Activated naive CD4-positive, alpha-beta T cell treated with Interleukin-2 at 50 U/mL for 16 hours (primary cell): ENCODE results near the gene ACER3.
"Not testable (repeated sequence)": the region's sequence is repeated elsewhere in the genome, so short reads cannot be mapped to it uniquely, and the experiment has no call there.

Experiments
- DNase-seq: peaks from one replicate; pipeline ENCODE4 v3.0.0-alpha.2; 2020

Gene ACER3

DNA sequence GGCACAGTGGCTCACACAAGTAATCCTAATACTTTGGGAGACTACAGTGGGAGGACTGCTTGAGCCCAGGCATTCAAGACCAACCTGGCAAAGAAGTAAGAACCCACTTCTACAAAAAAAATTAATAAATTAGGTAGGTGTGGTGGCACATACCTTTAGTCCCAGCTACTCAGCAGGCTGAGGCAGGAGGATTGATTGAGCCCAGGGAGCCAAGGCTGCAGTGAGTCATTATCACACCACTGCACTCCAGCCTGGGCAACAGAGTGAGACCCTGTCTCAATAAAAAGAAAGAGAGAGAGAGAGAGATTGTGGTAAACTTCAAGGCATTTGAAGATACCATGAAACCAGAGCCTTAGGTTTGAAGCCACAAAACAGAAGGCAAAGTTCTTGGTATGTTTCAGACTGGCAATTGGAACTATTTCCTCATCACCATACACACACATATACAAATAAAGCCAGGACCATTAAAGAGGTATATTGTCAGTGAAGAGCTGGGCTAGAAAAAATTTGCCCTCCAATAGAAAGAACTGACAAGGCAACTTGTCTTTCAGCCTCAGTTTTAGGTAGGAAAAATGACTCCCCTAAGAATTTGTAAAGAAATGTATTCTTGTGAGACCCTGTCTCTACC lies 148.9 kb downstream of the ACER3 start:
- DNase-seq: no peak

- DNase-seq: no peak
Observed at GRCh38 chr11:77014669-77015068, 154.0 kb downstream of the ACER3 start.

DNA sequence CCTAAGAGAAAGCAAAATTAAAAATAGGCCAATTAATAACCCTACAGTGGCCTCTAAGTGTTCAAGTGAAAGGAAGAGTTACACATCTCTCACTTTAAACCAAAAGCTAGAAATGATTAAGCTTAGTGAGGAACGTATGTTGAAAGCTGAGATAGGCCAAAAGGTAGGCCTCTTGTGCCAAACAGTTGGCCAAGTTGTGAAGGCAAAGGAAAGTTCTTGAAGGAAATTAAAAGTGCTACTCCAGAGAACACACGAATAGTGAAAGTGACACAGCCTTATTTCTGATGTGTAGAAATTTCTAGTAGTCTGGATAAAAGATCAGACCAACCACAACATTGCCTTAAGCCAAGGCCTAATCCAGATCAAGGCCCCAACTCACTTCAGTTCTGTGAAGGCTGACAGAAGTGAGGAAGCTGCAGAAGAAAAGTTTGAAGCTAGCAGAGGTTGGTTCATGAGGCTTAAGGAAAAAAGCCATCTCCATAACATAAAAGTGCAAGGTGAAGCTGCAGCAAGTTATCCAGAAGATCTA lies 157.7 kb downstream of the ACER3 start:
- not testable (repeated sequence) for DNase-seq

DNA sequence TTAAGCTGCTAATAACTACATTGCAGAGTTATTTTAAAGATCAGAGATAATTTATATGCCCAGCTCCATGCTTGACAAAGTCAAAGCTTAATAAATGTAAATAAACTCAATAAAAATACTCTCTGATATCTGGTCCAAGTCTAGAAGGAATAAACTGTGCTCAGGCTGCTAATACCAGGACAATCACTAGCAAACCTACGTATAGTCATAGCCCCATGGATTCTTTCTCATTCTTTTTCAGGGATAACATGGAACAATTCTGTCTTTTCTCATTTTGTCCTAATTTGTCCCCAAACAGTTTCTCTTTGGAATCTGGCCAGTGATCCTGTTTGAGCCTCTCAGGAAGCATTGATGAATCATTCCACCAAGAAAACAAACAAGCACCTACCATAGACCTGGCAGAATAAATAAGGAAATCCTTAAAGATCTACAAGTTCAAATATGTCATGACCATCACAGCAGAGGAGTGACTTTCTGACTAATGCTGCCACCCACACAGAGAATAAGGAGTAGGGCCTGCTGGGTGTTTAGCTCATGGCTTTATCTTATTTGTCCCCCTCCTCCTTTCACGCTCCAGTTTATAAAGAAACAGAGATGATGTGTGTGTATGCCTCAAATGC lies 159.4 kb downstream of the ACER3 start:
- DNase-seq: no peak

DNA sequence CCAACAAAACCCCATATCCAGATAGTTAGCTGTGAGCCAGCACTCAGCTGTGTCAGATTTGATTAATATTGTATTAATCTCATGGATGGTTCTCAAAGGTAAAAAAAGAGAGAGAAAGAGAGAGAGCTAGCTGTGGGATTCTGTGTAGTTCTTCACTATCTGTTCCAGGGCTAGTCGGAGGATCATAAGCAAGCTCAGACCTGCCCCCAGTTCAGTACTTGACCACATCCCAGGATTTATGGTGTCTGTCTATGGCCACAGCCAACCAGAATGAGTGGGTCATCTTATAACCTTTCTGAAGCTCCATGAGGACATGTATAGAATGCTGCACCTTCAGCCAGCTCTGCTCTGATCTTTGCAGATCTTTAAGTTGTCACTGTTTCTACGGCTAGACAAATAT lies 160.0 kb downstream of the ACER3 start:
- no peak for DNase-seq

DNA sequence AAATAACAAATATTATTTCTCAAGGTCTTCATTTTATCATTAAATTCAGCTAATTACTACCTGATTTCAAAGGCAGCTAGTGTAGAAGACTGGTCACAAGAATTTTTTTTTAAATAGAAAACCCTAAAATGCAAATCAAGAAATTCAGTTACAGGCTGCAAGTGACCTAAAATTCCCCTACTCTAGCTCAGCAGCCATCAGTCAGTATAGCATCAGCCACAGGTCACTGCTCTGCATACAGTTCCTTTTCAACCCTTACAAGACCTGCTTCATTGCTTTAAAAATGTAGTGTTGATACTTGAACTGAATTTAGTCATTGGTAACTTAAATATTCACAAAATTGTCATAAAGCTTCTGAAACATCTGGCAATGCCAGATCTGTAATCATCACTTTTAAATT lies 164.0 kb downstream of the ACER3 start:
- DNase-seq: no peak

GRCh38 chr11:77026221-77026620 lies 165.5 kb downstream of the ACER3 start:
- DNase-seq: no peak

- no peak for DNase-seq
Observed at GRCh38 chr11:77026743-77027142, 166.0 kb downstream of the ACER3 start.

GRCh38 chr11:77027275-77027674 lies 166.6 kb downstream of the ACER3 start:
- no peak for DNase-seq

DNA sequence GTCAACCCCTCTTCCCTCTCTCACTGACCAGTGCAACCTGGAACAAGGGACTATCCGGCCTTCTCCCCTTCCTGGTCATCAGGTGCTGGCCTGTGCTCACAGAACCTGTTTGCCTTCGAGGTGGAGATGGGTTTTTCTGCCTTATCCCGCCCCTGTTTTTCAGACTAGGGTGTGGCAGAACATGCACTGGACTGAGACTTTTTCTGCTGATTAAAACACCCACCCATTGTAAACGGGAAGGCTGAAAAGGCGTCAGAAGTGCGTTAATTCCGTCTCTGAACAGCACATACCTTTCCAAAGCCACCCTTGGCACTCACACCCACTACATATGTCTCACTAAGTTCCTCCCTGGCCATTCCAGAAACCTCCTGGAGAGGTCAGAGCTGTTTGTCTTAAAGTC lies 169.1 kb downstream of the ACER3 start:
- no peak for DNase-seq

DNA sequence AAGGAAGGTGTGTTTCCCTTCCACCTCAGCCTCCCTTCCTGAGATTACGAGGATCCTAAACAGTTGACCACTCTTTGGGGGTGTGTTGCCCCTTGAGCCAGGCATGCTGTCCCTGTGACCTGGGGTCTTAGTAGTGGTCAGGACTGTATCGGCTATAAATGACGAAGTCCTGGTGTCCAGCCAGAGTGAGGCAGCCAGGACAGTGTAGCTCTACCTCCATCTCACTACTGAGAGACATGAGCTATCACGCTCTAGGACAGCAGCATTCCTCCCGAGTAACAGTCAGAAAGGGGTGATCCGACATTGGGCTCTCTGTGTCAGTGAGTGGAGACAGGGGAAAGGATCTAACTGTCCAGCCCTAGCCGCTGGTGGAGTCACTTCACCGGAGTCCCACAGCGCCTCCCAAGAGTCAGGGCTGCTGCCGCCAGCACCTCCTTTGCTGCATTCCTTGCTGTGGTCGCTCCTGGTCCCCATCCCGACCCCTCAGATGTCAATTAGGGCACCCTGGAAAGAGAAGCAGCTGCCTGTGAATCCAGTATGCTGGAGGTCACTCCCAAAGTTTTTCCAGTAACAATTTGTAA lies 170.2 kb downstream of the ACER3 start:
- no peak for DNase-seq

DNA sequence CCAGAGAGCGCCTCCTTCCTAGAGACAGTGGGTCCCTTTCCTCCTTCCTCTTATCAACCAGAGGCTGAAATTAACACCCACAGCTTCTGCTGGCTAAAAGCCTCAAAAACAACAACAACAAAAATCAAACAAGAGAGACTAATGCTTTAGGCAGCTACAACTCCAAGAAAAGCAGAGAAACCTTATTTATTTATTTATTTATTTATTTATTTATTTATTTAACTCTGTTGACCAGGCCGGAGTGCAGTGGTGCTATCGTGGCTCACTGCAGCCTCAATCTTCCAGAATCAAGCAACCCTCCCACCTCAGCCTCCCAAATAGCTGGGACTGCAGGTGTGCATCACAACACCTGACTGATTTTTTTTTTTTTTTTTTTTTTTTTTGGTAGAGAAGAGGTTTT lies 170.9 kb downstream of the ACER3 start:
- DNase-seq: no peak

GRCh38 chr11:77035039-77035438 lies 174.3 kb downstream of the ACER3 start:
- no peak for DNase-seq

DNA sequence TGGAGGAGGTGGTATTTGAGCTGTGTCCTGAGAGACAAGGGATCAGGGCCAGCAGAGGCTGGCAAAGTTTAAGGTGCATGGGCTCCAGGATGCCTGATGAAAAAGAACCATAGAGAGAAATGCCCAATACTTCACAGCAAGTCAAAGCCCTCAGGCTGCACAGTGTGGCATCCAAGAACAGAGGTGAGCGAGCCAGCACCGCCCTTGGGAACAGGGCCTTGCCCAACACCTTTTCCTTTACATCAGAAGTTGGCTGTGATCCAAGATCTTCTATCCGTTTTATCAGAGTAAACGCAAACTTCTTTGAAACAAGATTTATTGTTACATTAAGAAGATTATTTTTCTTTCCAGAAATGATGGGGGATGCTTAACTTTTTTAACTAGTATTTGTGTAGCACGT lies 174.9 kb downstream of the ACER3 start:
- no peak for DNase-seq

DNA sequence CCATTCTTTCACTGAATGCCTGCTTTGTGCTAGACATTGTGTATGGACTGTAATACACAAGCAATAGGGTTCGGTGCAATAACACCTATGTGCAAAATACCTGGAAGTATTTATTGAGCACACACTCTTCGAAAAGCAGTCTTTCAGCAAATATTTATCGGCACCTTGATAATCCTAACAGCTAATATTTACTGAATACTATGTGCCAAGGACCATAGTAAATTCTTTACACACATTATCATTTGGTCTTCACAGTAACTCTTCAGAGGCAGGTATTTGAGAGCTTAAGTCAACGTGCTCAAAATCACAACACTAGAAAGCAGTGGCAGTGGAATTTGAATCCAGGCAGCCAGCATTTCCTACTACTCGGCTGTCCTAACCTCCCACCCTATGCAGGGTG lies 175.7 kb downstream of the ACER3 start:
- DNase-seq: no peak

- DNase-seq: no peak
Observed at GRCh38 chr11:77037057-77037456, 176.3 kb downstream of the ACER3 start.

- DNase-seq: no peak
Observed at GRCh38 chr11:77038029-77038824, 177.5 kb downstream of the ACER3 start.

DNA sequence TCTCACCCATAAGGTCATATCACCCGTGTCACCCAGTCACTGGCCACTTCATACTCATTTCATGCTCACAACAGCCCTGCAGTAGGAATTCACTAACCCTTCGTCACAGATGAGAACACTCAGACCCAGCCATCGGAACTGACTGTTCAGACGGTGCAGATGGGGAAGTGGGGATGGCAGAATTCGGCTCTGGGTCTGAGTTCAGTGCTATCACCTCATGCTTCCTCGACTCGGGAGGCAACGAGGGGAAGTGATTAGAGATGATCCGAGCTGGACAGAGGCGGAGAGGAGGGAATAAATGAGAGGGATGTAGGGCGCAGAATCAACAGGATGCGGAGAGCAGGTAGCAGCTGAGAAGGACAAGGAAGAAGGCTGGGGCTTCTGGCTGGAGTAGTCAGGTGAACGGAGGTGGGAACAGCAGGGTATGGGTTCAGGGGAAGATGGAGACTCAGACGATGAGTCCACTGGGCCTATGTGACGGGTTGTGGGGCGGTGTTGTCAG lies 178.2 kb downstream of the ACER3 start:
- DNase-seq: no peak

GRCh38 chr11:77039491-77040400 lies 179.0 kb downstream of the ACER3 start:
- peak; percentile 10 for DNase-seq

DNA sequence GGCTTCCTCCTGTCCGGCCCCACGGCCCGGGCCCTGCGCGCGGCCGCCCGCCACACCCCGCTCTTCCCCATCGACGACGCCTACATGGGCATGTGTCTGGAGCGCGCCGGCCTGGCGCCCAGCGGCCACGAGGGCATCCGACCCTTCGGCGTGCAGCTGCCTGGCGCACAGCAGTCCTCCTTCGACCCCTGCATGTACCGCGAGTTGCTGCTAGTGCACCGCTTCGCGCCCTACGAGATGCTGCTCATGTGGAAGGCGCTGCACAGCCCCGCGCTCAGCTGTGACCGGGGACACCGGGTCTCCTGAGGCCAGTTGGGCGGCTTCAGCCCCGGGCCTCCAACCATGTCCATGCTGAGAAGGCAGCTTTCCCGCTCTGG lies 179.7 kb downstream of the ACER3 start:
- no peak for DNase-seq

DNA sequence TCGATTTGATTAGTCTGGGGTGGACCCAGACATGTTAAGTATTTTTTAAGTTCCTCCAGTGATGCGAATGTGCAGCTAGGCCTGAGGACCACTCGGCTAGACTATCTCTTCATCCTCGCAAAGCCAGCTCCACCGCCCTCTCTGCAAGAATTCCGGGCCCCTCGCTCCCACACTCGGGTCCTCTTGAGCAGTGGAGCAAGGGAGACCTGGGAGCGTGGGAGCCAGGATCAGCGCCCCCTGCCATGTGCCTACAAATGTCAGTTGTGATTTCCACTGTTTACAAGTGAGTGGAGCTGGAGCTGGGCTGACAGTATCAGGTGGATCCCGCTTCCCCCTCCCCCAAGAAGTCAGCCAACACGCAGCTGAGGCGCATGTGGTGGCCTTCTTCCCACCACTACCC lies 180.2 kb downstream of the ACER3 start:
- DNase-seq: no peak

- DNase-seq: no peak
Observed at GRCh38 chr11:77042111-77042726, 181.5 kb downstream of the ACER3 start.
